Activated CD8-positive, alpha-beta memory T cell treated with anti-CD3 and anti-CD28 coated beads, Interleukin-2, amount 50 U/mL, for 4 hours (primary cell): ENCODE results near the gene LSAMP.

Experiments used
- DNase-seq: peaks from one replicate; pipeline ENCODE4 v3.0.0-alpha.2; 2020

LSAMP gene

DNA sequence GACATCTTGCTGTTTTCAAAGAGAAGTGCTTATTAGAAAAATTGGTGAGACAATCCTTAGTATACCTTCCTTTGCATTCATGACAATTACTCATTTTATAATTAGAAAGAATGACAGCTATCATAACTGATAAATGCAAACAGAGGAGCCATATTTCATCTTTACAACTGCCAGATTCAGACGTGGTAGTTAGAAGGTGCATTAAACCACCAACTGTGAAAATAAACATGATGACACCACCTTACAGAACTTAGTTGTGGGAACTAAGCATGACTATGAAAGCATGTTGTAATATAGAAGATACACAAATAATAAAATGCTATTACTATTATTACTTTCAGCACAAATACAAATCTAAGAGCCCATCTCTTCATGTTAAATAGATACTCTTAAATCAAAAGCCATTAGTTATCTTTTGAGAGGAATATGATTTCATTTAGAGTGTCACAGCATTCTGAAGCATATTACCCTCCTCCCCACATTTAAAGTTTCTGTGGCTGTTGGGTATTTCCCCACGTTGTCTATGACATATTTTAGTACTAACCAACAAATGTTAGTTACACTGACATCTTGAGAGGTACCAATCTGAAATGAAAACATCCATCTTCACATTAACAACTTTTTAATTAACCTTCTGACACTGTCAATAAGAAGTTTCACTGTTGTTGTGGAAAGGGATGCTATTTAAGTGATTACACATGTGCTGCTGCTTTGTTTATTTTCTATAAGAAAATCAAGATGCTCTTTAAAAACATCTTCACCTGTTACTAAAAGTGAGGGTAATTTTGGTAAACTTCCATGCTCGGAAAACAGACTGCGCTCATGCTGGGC is 163.8 kb downstream of the LSAMP start:
- no peak for DNase-seq

GRCh38 chr3:116280130-116280740 is 165.1 kb downstream of the LSAMP start:
- DNase-seq: no peak

DNA sequence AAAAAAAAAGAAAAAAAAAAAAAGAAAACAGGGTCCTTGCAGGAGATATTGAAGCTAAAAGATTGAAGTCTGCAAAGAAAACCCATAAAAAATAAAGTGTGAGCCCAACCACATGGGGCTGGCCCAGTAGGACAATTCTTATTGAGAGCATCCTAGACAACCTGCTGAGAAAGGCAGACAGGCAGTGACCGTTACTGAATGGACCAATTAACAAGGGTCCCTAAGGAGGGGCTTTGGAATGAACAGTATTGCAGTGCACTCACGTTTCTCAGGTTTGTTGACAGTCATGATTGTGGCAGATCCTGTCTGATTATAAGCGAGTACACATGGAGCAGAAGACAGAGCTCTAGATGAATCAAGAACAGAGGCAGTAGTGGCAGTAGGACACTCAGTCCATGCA is 168.6 kb downstream of the LSAMP start:
- no peak for DNase-seq

GRCh38 chr3:116270056-116270455 is 175.2 kb downstream of the LSAMP start:
- no peak for DNase-seq

GRCh38 chr3:116267116-116267515 is 178.2 kb downstream of the LSAMP start:
- no peak for DNase-seq

DNA sequence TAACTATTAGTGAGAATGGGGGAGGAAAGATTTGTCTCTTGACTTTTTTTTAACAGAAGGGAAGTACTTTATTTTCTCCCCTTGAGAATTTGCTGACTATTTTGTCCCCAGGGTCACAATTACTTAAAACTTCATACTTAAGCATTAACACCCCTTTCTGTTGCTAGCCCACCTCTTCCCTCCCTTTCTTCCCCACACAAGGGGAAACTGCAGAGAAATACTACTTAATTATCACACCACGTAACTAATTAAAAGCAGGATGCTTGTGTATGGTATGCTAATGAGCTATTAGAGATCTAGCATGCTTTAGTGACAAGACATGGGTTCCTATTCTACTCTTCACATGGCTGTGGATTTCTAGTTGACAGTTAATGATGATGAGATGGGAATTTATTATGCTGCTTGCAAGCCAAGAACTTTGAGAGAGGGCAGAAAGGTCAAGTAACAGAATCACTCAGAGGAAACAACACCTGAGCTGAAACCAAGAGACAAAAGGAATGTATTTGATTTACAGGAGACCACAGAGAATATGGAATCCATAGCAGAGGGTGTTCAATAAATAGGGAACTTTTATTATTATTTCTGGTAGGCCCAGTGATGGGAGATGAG is 179.2 kb downstream of the LSAMP start:
- DNase-seq: no peak

- no peak for DNase-seq
Measured at GRCh38 chr3:116265320-116265695, 180.0 kb downstream of the LSAMP start.

DNA sequence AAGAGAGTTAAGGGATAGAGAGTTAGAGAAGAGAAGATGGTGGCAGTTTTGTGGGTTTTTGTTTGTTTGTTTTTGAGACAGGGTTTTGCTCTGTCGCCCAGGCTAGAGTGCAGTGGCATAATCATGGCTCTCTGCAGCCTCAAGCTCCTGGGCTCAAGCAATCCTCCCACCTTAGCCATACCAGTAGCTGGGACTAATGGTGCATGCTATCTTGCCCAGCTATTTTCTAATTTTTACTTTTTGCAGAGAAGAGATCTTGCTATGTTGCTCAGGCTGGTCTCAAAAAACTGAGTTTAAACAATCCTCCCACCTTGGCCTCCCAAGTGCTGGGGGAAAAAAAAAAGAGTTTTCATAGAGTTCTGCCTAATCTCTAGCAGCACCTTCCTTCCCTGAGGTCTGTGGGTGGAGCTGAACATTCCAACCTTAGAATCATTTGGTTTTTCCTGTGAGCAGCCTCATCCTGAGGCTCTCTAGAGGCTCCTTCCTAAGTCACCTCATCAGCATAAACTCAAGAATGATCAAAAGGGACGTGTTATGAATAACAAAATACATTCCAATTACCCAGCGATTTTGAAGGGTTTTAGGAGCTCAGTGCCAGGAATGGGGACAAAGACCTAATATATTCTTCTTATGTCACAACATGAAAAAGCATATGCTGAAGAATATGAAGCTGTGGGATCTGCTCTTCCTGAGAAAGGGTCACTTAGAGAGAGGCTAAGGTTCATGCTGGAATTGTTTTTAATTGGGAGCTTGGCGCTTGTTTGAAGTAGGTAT is 180.6 kb downstream of the LSAMP start:
- no peak for DNase-seq

DNA sequence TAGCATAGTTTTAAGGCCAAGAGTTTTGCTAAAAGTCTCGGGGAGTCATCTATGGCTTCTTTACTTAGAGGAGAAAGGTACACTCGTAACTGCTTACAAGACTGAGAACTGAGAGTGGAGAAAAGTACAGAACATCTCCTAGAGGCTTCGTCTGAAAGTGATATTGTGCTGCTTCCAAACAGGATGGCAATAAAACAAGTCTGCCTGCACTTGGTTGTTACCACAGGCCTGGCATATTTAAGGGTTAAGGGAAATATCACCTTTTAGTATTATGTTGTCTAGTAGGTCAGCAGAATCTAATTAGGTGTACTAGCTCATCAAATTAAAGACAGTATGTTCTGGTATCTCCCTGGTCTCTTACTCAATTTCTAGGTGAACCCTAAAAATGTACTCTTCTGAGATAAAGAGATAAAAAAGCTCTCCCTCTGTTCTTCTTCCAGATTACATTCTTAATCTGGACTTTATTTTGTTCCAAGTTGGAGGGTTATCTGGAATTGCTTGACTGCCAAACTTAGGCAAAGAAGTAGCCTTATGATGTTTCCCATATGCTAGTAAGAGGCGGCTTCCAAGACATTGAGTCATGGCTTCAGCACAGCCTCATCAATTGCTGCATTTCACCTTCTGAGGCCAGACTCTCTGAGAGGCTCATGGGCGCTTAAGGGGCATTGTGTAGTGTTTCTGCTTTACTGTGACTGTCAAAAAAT is 181.3 kb downstream of the LSAMP start:
- DNase-seq: no peak

- DNase-seq: no peak
Measured at GRCh38 chr3:116260491-116260890, 184.8 kb downstream of the LSAMP start.

DNA sequence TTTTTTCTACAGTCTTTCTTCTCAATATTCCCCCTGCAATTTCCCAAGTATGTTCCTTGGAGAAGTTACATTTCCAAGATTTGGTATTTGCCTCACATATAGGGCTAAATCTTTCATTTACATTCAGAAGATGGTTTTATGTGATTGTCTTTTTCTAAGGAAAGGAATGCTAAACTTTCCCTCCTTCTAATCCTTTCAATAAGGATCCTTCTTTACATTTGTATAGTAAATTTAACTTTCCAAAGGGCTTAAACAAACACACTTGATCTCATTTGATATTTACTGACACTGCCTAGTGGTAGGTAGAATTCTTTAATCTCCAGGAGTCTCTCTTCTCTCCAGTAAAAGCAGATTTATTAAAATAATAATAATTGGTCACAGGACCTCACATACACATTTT is 185.3 kb downstream of the LSAMP start:
- DNase-seq: no peak

- no peak for DNase-seq
Measured at GRCh38 chr3:116256843-116257485, 188.3 kb downstream of the LSAMP start.

DNA sequence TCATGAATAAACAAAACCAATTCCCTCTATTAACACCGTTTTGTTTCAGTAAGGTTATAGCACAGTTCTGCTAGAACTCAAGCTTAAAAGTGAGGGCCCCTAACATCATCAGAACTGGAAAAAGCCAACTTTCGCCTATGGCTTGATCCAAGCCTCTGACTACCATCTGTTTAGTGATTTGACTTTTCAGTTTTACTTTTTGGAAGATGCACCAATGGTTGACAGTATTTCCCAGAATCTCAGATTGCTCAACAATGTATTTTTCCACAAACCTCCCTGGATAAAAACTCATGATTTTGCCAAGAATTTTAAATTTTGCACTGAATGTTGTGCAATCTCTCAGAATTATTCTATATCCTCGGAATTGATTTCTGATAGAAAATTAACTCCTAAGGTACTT is 190.7 kb downstream of the LSAMP start:
- no peak for DNase-seq

- DNase-seq: no peak
Measured at GRCh38 chr3:116253511-116253910, 191.8 kb downstream of the LSAMP start.

GRCh38 chr3:116247605-116248004 is 197.7 kb downstream of the LSAMP start:
- DNase-seq: no peak

DNA sequence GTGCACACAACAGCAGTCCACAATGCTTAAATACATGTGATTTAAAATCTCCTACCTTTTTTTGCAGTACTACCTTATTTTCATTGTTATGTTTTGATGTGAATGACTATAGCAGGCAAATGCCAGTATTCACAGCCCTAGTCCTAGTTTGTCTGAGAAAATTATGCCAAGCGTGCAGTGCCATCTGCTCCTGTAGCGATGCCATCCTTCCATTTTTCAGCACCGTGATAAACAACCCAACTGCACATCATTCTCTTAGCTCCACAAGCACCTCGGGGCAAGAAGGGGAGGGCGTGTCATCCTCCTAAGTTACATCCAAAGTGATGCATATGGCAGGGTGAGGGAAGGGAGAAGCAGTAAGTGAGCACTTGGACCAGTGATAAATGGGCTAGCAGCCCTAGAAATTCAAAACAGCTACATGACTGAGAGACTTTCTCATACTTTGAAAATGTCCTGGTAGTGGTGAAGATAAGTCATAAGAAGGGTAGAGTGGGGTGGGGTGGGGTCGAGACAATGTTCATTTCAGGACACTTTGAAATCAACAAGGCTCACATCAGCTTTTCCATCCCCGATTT is 198.8 kb downstream of the LSAMP start:
- DNase-seq: no peak

- DNase-seq: no peak
Measured at GRCh38 chr3:116242825-116243224, 202.5 kb downstream of the LSAMP start.

- no peak for DNase-seq
Measured at GRCh38 chr3:116241677-116242076, 203.6 kb downstream of the LSAMP start.

DNA sequence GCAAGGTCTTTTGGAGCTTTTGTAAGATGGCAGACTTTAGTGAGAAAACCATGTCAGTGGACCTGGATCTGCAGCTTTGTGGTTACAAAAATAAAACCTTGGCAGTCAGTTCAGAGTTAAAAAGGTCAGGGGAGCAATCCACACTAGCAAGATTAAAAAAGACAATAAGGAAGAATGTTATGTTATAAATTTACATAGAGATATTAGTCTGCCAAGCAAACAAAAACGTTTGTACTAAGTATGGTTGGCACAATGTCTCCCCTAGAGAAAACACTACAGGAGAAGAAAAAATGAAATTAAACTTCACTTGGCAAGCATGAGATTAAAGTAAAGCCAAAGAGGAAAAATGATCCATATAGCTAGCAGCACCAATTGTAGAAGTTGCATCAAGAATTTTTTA is 205.0 kb downstream of the LSAMP start:
- DNase-seq: no peak

GRCh38 chr3:116238846-116239565 is 206.3 kb downstream of the LSAMP start:
- DNase-seq: no peak

DNA sequence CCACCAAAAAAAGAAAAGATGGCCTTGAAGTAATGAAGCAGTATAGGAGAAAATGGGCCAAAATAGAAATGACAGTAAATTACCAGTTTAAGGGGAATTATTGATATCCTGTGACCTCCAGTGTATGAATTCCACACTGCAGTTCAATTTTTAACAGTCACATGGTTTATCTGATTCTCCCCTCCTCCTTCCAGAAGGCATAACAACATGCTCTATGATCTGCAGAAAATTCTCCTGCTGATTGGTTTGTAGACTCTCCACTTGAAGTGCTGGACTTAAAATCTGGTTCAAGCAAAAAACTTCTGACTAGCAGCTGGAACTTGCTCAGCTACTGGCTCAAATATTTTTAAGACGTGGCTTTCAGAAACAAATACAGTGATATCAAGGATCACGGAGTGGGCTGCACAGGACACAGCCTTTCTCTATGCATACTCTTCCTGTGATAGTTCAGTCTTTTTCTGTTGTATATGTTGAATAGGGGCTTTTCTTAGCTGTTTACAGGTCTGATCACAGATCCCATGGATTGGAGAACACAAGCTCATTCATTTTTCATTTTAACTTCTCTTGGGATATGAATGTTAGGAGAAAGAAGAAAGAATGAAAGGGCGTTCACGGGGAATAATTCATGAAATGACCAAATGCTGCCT is 211.5 kb downstream of the LSAMP start:
- DNase-seq: no peak
